WERI-Rb-1 (cell line): ENCODE measurements around the gene CCDC178.

ENCODE experiments used
- DNase-seq: peaks from one replicate; pipeline ENCODE4 v3.0.0-alpha.2; 2020
- H3K27ac ChIP-seq: fragments of 250-450 bp; sonication (Bioruptor Pico); 2 replicates; pipeline ENCODE4 v1.5.1; 2020; ENCODE audit warnings: mild to moderate bottlenecking, moderate library complexity
- H3K27me3 ChIP-seq: fragments of 250-450 bp; sonication (Bioruptor Pico); 2 replicates; pipeline ENCODE4 v1.5.1; 2021; ENCODE audit warnings: mild to moderate bottlenecking, low read depth, moderate library complexity; ENCODE audit not compliant: insufficient read depth, severe bottlenecking
- H3K36me3 ChIP-seq: fragments of 250-450 bp; sonication (Bioruptor Pico); 2 replicates; pipeline ENCODE4 v1.5.1; 2020; ENCODE audit warnings: mild to moderate bottlenecking, moderate library complexity
- H3K4me3 ChIP-seq: 2 replicates; pipeline ENCODE4 v1.5.1; 2011; ENCODE audit warnings: low read depth, mild to moderate bottlenecking, control low read depth, low read length
- H3K9me3 ChIP-seq: fragments of 250-450 bp; sonication (Bioruptor Pico); 2 replicates; pipeline ENCODE4 v1.5.1; 2021; ENCODE audit warnings: mild to moderate bottlenecking, moderate library complexity; ENCODE audit not compliant: severe bottlenecking
- CTCF ChIP-seq: IDR thresholded peaks from 2 replicates; pipeline ENCODE4 v1.5.1; 2011; ENCODE audit warnings: low read depth, mild to moderate bottlenecking, control low read depth, inconsistent platforms, low read length

Gene CCDC178

GRCh38 chr18:33062834-33063364 lies 377.6 kb downstream of the CCDC178 start:
- Histone ChIP-seq H3K36me3 (no peaks in the 10 kb centered on the region), H3K27me3 (no peaks in the 10 kb centered on the region), H3K4me3 (no peak overlapping the region), H3K27ac (no peak overlapping the region), H3K9me3 (no peaks in the 10 kb centered on the region)
- DNase-seq = no peak
- no peak for TF ChIP-seq CTCF

- Histone ChIP-seq H3K36me3 (no peaks in the 10 kb centered on the region), H3K4me3 (no peak overlapping the region), H3K9me3 (no peaks in the 10 kb centered on the region), H3K27me3 (no peaks in the 10 kb centered on the region), H3K27ac (peak overlapping the region; percentile 73)
- DNase-seq = peak; percentile 53
- TF ChIP-seq CTCF = no peak
Measured at GRCh38 chr18:33052886-33053285, 387.6 kb downstream of the CCDC178 start.

- no peaks in the 10 kb centered on the region for H3K9me3 ChIP-seq
- peak overlapping the region; percentile 73 for H3K27ac ChIP-seq
- H3K27me3 ChIP-seq = no peaks in the 10 kb centered on the region
- no peak overlapping the region for H3K4me3 ChIP-seq
- DNase-seq = no peak
- TF ChIP-seq CTCF = no peak
- no peaks in the 10 kb centered on the region for H3K36me3 ChIP-seq
Measured at GRCh38 chr18:33051407-33051806, 389.1 kb downstream of the CCDC178 start.

- no peaks in the 10 kb centered on the region for H3K27me3 ChIP-seq
- DNase-seq = no peak
- H3K36me3 ChIP-seq = no peaks in the 10 kb centered on the region
- no peak overlapping the region for H3K4me3 ChIP-seq
- H3K27ac ChIP-seq = no peak overlapping the region
- TF ChIP-seq CTCF = no peak
- no peaks in the 10 kb centered on the region for H3K9me3 ChIP-seq
Measured at GRCh38 chr18:33040213-33040612, 400.3 kb downstream of the CCDC178 start.

GRCh38 chr18:33034945-33035344 lies 405.6 kb downstream of the CCDC178 start:
- no peaks in the 10 kb centered on the region for H3K36me3 ChIP-seq
- H3K27me3 ChIP-seq = no peaks in the 10 kb centered on the region
- no peak overlapping the region for H3K4me3 ChIP-seq
- DNase-seq = no peak
- no peak for TF ChIP-seq CTCF
- H3K9me3 ChIP-seq = no peaks in the 10 kb centered on the region
- no peak overlapping the region for H3K27ac ChIP-seq

- H3K4me3 ChIP-seq = no peak overlapping the region
- no peak overlapping the region for H3K27ac ChIP-seq
- H3K36me3 ChIP-seq = no peaks in the 10 kb centered on the region
- no peak for TF ChIP-seq CTCF
- no peaks in the 10 kb centered on the region for H3K9me3 ChIP-seq
- no peak for DNase-seq
- no peaks in the 10 kb centered on the region for H3K27me3 ChIP-seq
Measured at GRCh38 chr18:33034212-33034611, 406.3 kb downstream of the CCDC178 start.
